WI38 (cell line): ENCODE data around the gene FOXA1.

Experiments
- H3K4me3 ChIP-seq: 2 replicates; pipeline ENCODE4 v1.5.1; 2011; ENCODE audit warnings: low read depth, mild to moderate bottlenecking, control low read depth, low read length
- CTCF ChIP-seq: IDR thresholded peaks from 2 replicates; pipeline ENCODE4 v1.5.1; 2012; ENCODE audit warnings: low read depth, mild to moderate bottlenecking, control low read depth, low read length

The FOXA1 gene

GRCh38 chr14:37616853-37617252, 21.8 kb upstream of the FOXA1 start:
- no peak for TF ChIP-seq CTCF

GRCh38 chr14:37615582-37616289, 20.7 kb upstream of the FOXA1 start:
- H3K4me3 ChIP-seq = no peak overlapping the region
- no peak for TF ChIP-seq CTCF

More at GRCh38 chr14:37616853-37617252, 21.8 kb upstream of the FOXA1 start:
- no peak overlapping the region for H3K4me3 ChIP-seq

- no peak for TF ChIP-seq CTCF
- no peak overlapping the region for H3K4me3 ChIP-seq
Observed at GRCh38 chr14:37610945-37611523, 16.0 kb upstream of the FOXA1 start.

- no peak overlapping the region for H3K4me3 ChIP-seq
- no peak for TF ChIP-seq CTCF
Observed at GRCh38 chr14:37608649-37609048, 13.6 kb upstream of the FOXA1 start.

GRCh38 chr14:37606678-37607077, 11.6 kb upstream of the FOXA1 start:
- no peak for TF ChIP-seq CTCF
- H3K4me3 ChIP-seq = no peak overlapping the region

GRCh38 chr14:37603688-37604251, 8.7 kb upstream of the FOXA1 start:
- no peak overlapping the region for H3K4me3 ChIP-seq

More at GRCh38 chr14:37603688-37604251, 8.7 kb upstream of the FOXA1 start:
- TF ChIP-seq CTCF = no peak
